COLO668 (cell line): ENCODE results near the gene DAGLA.

ENCODE experiments used
- DNase-seq: peaks from one replicate; lab custom pipeline; 2025; ENCODE audit not compliant: unreplicated experiment; lab: John Stamatoyannopoulos, UW

The DAGLA gene

DNA sequence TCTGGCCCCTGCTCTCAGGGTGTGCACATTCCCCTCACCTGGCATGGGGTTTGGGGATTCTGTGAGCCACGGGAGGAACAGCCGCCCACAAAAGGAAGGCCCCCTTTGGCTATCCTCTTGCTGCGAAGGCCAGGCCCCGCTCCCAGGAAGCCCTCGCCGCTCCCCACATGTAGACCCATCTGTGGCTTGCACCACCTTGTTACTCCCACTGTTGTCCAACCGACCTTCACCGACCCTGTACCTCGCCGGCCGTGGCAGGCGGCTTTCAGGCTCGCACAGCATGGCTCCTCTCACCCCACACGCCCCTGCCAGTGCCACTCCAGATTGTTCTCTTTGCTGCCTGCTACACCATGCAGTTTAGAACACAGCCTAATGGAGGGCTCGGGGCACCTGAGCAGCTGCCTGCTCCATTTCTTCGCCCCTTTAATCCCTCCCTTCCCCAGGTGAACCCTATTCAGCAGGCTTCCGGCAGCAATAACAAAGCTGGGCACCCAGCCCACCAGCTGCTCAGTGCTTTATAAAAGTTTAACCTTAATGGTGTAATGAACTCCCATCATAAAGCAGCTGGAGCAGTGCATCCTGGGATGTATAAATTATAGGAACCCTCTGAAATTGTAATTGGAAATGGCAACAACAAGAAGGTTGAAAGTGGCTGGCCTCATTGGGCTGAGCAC lies 10.7 kb downstream of the DAGLA start:
- peak; percentile 44 for DNase-seq

- no peak for DNase-seq
Observed at GRCh38 chr11:61691380-61692156, 11.4 kb downstream of the DAGLA start.

GRCh38 chr11:61693922-61694601 lies 13.9 kb downstream of the DAGLA start:
- no peak for DNase-seq

DNA sequence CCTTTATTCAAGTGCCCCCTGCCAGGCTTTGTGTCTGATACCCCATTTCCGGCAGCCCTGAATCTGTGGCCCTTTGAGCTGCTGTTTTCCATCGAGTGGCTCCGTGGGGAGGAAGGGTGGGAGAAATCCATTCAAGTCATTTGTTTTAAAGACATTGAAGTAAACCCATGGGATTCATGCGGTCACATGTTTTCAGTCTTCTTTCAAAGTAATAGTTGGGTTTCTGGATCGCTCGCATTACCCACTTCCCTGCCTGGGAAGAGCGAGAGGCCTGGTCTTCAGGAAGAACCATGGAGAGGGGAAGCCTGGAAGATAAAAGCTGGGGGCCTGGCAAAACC lies 14.4 kb downstream of the DAGLA start:
- no peak for DNase-seq

- peak; percentile 25 for DNase-seq
Observed at GRCh38 chr11:61694946-61695706, 14.9 kb downstream of the DAGLA start.

- DNase-seq = peak; percentile 70
Observed at GRCh38 chr11:61695917-61696316, 15.7 kb downstream of the DAGLA start.

GRCh38 chr11:61696602-61697001 lies 16.4 kb downstream of the DAGLA start:
- DNase-seq = no peak

- no peak for DNase-seq
Observed at GRCh38 chr11:61697078-61697502, 16.9 kb downstream of the DAGLA start.

DNA sequence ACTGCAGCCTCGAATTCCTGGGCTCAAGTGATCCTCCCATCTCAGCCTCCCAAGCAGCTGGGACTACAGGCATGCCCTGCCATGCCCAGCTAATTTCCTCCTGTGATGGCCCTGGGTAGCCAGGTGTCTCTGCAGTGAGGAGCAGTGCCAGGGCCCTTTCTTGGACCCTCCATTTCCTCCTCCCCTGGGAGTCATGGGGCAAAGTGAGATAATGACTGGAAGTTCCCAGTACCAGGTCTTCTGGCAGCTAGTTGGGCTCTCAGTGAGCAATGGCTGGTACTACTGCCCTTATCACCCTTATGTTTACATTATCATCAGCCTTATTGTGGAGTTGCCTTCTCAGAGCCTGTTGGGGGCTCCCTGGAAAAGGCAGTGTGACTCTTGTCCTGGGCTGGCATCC lies 17.6 kb downstream of the DAGLA start:
- DNase-seq = no peak

DNA sequence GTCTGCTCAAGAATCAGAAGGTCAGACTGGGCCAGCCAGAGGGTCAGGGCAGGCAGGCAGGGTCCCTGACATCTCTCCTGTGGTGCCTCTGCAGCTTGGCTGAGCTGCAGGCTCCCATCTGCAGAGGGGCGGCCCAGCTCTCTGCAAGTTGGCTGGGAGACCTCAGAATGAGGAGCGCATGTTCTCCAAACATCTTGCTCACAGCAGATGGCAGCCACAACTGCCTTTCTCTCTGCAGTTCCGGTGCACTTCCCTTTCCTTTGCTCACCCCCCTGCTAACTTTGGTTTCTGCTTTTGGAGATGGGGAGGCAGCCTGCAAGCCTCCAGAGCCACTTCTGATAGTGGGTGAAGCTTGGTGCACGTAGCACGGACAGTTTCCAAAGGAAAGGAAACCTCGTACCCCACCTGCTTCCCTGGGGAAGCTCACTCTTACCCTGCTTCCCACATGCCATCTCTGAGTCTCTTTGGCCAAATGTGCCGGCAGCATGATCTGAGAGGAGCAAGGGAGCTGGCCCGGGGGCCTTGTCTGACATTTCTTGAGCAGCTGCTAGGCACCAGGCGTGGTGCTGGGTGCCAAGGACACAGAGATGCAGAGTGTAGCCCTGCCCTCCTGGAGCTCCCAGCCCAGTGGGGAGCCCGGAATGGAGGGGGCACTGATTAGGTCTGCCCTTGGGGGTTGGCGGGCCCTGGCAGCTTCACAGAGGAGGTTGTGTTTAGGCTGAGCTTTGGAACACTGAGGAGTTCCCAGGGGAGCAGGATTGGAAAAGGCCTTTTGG lies 18.2 kb downstream of the DAGLA start:
- no peak for DNase-seq

DNA sequence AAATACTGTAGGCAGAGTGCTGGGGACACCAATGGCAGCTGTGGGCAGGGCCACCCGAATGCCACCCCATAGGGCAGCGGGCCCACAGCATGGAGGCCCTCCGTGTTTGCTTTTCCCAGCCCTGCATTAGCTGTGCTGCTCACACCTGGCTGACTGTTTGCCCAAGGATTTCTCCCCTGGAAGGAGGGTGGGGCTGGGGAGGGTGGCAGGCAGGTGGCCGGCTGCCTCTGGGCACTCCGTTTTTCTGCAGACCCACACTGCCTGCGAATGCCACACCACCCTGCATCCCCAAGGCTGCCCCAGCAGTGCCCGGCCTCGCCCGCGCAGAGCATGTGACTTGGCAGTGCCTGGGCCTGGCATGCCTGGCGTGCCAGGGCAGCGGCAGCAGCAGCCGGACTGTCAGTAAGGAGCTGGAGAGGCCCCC lies 19.6 kb downstream of the DAGLA start:
- DNase-seq = peak; percentile 93

- peak; percentile 80 for DNase-seq
Observed at GRCh38 chr11:61700212-61700611, 20.0 kb downstream of the DAGLA start.

DNA sequence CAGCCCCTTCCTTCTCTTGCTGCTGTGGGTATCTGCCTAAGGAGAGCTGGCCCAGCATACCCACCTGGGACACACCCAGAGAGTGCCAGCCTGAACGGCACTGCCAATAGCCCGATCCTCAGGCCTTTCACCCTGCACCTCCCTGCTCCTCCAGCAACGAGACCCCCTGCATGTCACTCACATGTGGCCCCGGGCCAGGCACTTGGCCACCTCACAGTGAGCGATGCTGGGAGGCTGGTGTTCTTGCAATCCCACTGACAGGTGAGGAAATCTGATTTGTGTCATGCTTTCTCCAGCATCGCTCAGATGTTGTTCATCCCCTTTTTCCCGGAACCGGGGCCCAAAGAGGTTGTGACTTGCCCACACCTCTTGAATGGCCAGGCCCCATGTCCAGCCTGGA lies 20.5 kb downstream of the DAGLA start:
- no peak for DNase-seq

- peak; percentile 59 for DNase-seq
Observed at GRCh38 chr11:61701242-61701886, 21.2 kb downstream of the DAGLA start.

- DNase-seq = no peak
Observed at GRCh38 chr11:61702701-61703312, 22.6 kb downstream of the DAGLA start.

GRCh38 chr11:61704838-61705237 lies 24.6 kb downstream of the DAGLA start:
- no peak for DNase-seq

- no peak for DNase-seq
Observed at GRCh38 chr11:61706452-61707400, 26.5 kb downstream of the DAGLA start.

- DNase-seq = peak; percentile 84
Observed at GRCh38 chr11:61707574-61707973, 27.4 kb downstream of the DAGLA start.

GRCh38 chr11:61709110-61709509 lies 28.9 kb downstream of the DAGLA start:
- no peak for DNase-seq
